NCI-H2196 treated with DMSO at 0.1 percent for 48 hours (cell line): ENCODE results near the gene ADCYAP1.
"Not testable (repeated sequence)": the region's sequence is repeated elsewhere in the genome, so short reads cannot be mapped to it uniquely, and the experiment has no call there.

Experiments
- DNase-seq: peaks from one replicate; lab custom pipeline; 2025; ENCODE audit not compliant: unreplicated experiment; lab: John Stamatoyannopoulos, UW

ADCYAP1 gene

GRCh38 chr18:904218-905090 lies at the start of gene ADCYAP1:
TSS of gene ADCYAP1 (plus strand) at chr18:904871. CDS start at chr18:905387, 516 bp downstream.
- peak; percentile 59 for DNase-seq

GRCh38 chr18:857986-858385 lies 46.7 kb upstream of the ADCYAP1 start:
- no peak for DNase-seq

GRCh38 chr18:864872-865273 lies 39.8 kb upstream of the ADCYAP1 start:
- DNase-seq = no peak

GRCh38 chr18:867257-867656 lies 37.4 kb upstream of the ADCYAP1 start:
- DNase-seq = no peak

GRCh38 chr18:873426-873825 lies 31.2 kb upstream of the ADCYAP1 start:
- DNase-seq = not testable (repeated sequence)

GRCh38 chr18:875912-876311 lies 28.8 kb upstream of the ADCYAP1 start:
- no peak for DNase-seq

GRCh38 chr18:877238-877637 lies 27.4 kb upstream of the ADCYAP1 start:
- no peak for DNase-seq

- no peak for DNase-seq
These were observed 18.6 kb upstream of the ADCYAP1 start for GRCh38 chr18:886076-886475.

- DNase-seq = no peak
These were observed 17.0 kb upstream of the ADCYAP1 start for GRCh38 chr18:887716-888115.

GRCh38 chr18:892316-892715 lies 12.4 kb upstream of the ADCYAP1 start:
- no peak for DNase-seq

- no peak for DNase-seq
These were observed 8.4 kb upstream of the ADCYAP1 start for GRCh38 chr18:896315-896714.

- no peak for DNase-seq
These were observed 2.9 kb upstream of the ADCYAP1 start for GRCh38 chr18:901761-902160.

GRCh38 chr18:902229-902628 lies 2.4 kb upstream of the ADCYAP1 start:
- peak; percentile 24 for DNase-seq

- no peak for DNase-seq
These were observed 970 bp upstream of the ADCYAP1 start for GRCh38 chr18:903701-904100.

- DNase-seq = no peak
These were observed 756 bp downstream of the ADCYAP1 start for GRCh38 chr18:905307-905947.

GRCh38 chr18:905948-906415 lies 1.3 kb downstream of the ADCYAP1 start:
- DNase-seq = no peak

- DNase-seq = peak; percentile 79
These were observed 1.9 kb downstream of the ADCYAP1 start for GRCh38 chr18:906416-907114.

- DNase-seq = peak; percentile 75
These were observed 2.6 kb downstream of the ADCYAP1 start for GRCh38 chr18:907115-907884.

GRCh38 chr18:907885-908757 lies 3.5 kb downstream of the ADCYAP1 start:
- DNase-seq = no peak
